ENCODE results near the gene PARD3B.
A peak's percentile ranks its signal among the peaks of the same experiment; 100 is the strongest.

Gene PARD3B

GRCh38 chr2:204763974-204764703, 218.9 kb downstream of the PARD3B start:
- no peak for DNase-seq (ENCODE audit: low read depth)

DNA sequence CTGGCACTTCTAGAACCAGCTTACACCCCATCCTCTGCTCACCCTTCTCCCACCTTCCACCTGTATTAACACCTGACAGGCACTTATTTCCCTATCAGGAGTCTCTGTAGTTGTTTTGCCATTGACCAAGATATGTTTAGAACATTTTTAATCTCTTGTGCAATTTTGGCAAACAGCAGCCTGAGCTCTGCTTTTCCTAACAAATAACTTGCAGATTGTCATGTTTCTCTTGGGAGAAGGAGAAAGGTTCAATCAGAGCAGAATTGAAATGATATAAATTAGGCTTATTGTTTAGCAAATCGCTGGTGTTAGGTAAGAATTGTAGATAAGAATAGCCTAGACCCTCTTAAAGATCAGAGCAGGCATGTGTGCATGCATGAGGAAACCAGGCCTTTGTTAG, 225.5 kb downstream of the PARD3B start:
- peak; percentile 7 for DNase-seq (ENCODE audit: low read depth)

GRCh38 chr2:204771721-204772120, 226.4 kb downstream of the PARD3B start:
- DNase-seq (ENCODE audit: low read depth) = no peak

DNA sequence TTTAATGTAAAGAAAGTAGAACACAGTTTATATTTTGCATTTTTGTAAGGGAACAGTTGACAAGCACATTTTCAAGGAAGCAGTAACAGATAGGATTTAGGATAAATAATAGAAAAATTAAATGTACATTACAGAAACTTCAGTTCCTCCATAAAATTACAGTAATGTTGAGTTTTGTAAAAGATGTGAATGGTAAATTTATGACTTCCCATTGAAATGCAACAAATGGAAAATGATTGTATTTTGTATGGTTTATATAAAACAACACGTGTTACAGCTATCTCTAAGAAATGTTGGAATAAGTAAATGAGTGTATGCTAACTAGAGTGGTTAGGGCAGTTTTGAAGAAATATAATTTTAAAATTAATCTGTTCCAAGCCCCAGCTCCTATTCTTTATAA, 227.3 kb downstream of the PARD3B start:
- no peak for DNase-seq (ENCODE audit: low read depth)

GRCh38 chr2:204775766-204776165, 230.5 kb downstream of the PARD3B start:
- no peak for DNase-seq (ENCODE audit: low read depth)

GRCh38 chr2:204776781-204777559, 231.7 kb downstream of the PARD3B start:
- DNase-seq (ENCODE audit: low read depth) = peak; percentile 61

GRCh38 chr2:204779771-204780170, 234.5 kb downstream of the PARD3B start:
- DNase-seq (ENCODE audit: low read depth) = no peak

DNA sequence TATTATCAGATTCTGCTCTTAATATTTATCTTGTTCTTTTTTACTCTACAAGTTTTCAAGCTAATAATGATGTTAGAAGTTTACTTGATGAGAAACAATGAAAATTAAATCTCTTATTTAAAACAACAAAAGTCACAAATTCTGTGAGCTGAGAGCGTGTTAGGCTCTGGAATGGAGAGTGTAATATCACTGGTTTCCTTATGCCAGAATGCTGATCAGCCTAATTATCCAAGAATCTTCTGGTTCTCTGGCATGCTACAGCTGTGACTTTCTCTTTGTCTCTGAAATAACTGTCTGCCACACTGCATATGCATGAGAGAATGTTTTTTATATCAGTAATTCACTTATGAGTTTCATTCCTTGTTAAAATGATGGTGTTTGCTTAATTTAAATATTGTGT, 236.7 kb downstream of the PARD3B start:
- no peak for DNase-seq (ENCODE audit: low read depth)

DNA sequence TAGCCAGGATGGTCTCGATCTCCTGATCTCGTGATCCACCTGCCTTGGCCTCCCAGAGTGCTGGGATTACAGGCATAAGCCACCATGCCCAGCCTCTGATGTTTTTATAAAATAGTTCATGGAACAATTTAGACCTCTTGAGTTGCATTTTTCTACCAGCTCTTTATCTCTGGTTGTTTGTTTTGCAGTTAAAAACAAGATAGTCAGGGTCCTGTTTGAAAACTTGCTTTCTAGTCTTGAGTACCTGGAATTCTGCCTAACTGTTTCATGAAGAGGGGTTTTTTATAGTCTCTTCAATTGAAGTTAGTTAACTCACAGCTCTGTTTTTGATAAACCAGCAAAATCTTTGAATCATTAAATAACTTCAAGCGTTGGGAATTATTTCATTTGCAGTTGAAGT, 244.8 kb downstream of the PARD3B start:
- no peak for DNase-seq (ENCODE audit: low read depth)

- no peak for DNase-seq (ENCODE audit: low read depth)
Observed at GRCh38 chr2:204791230-204791629, 246.0 kb downstream of the PARD3B start.

DNA sequence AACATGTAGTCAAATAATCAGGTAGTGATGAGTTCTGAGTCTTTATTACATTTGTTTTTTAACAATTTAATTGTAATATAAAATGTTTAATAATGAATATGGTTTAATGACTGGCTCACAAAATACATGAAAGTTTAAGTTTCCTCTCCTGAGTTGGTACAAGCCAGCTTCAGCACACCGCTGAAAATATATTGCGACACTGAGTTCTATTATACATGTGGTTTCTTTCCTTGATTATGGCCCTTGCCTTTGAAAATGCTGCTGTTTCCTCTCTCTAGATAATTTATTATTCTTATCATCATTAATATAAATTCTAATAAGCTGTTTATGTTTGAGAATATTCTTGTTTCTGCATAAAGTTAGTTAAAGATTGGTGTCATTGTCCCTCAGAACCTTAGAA, 249.3 kb downstream of the PARD3B start:
- peak; percentile 8 for DNase-seq (ENCODE audit: low read depth)

- DNase-seq (ENCODE audit: low read depth) = no peak
Observed at GRCh38 chr2:204795156-204795555, 249.9 kb downstream of the PARD3B start.

DNA sequence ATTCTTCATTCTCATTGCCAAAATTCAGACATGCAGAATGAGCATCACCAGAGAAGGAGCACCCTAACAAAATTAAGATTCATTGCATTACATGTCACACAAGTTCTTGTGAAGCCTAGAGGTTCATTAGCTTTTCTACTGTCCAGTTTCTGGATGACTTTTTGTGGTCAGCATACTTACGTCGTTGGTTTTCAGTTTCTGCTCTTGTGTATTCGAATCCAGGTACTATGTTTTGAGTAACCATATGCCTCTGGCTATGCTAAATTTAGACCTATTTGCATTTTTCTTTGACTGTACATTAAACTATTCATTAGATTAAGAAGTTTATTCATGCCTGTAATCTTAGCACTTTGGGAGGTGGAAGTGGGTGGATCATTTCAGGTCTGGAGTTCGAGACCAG, 251.3 kb downstream of the PARD3B start:
- no peak for DNase-seq (ENCODE audit: low read depth)

DNA sequence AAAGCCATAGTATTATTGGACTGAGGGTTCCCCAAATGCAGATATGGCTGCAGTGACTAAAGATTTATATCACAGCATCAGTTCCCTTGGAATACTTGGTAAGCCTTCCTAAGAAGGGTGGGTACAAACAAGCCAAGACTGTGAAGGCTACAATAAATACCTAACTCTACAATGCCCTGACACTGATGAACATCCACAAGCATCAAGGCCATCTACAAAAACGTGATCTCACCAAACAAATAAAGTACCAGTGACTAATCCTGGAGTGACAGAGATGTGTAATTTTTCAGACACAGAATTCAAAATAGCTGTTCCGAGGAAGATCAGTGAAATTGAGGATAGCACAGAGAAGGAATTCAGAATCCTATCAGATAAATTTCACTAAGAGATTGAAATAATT, 254.5 kb downstream of the PARD3B start:
- no peak for DNase-seq (ENCODE audit: low read depth)

DNA sequence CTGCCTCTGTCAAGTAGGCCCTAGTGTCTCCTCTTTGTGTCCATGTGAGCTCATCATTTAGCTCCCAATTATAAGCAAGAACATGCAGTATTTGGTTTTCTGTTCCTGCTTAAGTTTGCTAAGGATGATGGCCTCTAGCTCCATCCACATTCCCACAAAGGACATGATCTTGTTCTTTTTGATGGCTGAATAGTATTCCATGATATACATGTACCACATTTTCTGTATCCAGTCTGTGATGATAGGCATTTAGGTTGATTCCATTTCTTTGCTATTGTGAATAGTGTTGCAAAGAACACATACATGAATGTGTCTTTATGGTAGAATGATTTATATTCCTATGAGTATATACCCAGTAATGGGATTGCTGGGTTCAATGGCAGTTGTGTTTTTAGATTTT, 263.2 kb downstream of the PARD3B start:
- no peak for DNase-seq (ENCODE audit: low read depth)

- no peak for DNase-seq (ENCODE audit: low read depth)
Observed at GRCh38 chr2:204824751-204825453, 279.6 kb downstream of the PARD3B start.

DNA sequence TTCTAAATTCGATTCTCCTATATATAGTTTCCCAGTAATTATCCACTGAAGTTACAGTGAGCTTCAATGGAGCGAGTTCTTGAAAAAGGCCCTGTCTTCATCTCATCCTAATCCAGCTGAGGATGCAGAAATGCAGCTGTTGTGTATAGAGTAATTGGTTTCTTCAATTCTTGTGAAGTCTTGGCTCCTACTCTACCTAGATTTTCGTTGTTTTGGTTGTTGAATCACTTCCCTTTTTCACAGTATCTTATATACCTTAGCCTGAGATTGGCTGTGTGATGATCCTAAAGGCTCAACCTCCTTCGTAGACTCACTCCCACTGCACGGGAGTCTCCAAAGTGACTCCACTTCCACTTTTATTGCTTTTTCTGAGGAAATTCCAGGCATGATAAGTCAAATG, 280.4 kb downstream of the PARD3B start:
- no peak for DNase-seq (ENCODE audit: low read depth)

DNA sequence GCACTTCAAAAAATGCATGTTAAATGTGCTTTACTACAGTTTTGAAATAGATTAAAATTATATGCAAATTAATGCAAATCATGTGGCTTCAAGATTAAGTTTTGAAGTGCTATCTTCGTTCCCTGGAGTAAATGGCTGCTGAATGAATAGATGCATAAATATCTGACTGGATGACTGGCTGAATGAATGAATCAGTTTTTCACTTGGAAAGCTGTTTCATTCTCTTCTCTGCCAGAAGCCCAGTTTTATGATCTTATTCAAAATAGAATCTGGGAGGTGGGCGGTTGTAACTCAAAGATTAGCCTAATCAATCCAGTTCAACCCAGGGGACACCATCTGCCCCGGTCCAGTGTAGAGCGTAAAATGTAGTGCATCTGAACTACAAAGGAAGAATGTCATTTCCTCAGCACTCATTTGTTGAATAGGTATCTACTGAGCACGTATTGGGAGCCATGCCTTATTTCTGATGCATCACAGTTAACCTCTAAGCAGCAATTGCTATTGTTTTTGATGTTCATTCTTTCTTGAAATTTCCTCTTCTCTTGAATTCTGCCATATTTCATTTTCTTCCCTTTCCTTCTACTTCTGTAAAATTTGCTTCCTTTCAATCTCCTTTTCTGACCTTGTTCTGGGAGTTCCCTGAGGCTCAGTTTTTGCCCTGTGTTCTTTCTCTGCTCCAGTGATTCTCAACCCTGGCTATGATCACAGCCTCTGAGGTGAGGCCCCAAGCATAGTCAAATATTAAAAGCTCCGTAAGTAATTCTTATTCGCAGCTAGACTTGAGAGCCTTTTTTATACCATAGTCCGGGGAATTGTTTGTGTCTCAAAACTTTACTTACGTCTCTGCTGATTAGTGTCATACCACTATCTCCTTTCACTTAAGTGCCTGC, 282.7 kb downstream of the PARD3B start:
- DNase-seq (ENCODE audit: low read depth) = no peak

- DNase-seq (ENCODE audit: low read depth) = no peak
Observed at GRCh38 chr2:204834716-204835384, 289.6 kb downstream of the PARD3B start.

DNA sequence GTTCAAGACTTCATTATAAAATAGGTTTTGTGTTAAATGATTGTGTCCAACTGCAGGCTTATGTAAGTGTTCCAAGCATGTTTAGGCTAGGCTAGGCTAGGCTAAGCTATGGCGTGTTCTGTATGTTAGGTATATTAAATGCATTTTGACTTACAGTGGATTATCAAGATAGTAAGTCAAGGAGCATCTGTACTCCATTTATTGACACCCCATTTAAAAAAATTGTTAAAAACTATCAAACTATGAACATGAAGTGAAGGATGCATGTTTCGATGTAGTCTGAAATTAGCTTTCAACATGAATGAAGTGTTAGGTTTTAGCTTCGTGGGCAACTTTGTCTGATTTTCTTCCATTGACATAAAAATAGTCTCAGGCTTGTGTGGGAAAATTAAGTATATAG, 290.5 kb downstream of the PARD3B start:
- no peak for DNase-seq (ENCODE audit: low read depth)

DNA sequence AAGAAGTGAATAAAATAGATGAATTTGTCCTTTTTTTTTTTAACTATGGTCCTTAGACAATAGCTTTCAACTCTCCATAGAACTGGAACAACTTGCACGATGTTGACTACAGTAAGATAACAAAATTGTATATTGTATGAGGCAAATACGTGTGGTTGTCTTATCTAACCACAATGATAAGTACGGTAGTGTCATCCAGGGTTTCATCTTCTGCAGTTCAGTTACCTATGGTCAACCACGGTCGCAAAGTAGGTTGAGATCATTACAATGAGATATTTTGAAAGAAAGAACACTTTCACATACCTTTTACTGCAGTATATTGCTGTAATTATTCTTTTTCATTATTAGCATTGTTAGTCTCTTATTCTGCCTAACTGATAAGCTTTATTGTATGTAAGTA, 295.2 kb downstream of the PARD3B start:
- DNase-seq (ENCODE audit: low read depth) = no peak
